ENCODE measurements around the gene IRGM.
"Not testable (repeated sequence)": the region's sequence is repeated elsewhere in the genome, so short reads cannot be mapped to it uniquely, and the experiment has no call there.

The IRGM gene

GRCh38 chr5:150851039-150851438, 4.7 kb downstream of the IRGM start:
- no peak for TF ChIP-seq ZNF274 (IDR thresholded peaks at IDR 0.05; ENCODE audit: low read depth, low read length)
- H3K4me3 ChIP-seq (ENCODE audit: low read length): no peak overlapping the region

DNA sequence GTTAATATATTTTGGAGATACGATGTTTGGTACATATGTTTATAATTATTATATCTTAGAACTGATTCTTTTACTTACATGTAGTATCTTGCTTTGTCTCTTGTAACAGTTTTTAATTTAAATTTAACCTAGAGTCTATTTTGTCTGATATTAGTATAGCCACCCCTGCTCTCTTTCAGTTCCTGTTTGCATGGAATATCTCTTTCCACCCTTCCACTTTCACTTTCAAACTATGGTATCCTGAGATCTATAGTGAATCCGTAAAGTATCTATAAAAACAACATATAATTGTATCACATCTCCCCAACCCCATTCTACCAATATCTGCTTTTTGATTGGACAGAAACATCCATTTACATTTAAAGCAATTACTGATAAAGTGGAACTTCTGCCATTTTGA, 7.2 kb downstream of the IRGM start:
- TF ChIP-seq ZNF274 (IDR thresholded peaks at IDR 0.05; ENCODE audit: low read depth, low read length): no peak
- no peak overlapping the region for H3K4me3 ChIP-seq (ENCODE audit: low read length)

- H3K4me3 ChIP-seq (ENCODE audit: low read length): not testable (repeated sequence)
Measured at GRCh38 chr5:150856700-150857099, 10.4 kb downstream of the IRGM start.

DNA sequence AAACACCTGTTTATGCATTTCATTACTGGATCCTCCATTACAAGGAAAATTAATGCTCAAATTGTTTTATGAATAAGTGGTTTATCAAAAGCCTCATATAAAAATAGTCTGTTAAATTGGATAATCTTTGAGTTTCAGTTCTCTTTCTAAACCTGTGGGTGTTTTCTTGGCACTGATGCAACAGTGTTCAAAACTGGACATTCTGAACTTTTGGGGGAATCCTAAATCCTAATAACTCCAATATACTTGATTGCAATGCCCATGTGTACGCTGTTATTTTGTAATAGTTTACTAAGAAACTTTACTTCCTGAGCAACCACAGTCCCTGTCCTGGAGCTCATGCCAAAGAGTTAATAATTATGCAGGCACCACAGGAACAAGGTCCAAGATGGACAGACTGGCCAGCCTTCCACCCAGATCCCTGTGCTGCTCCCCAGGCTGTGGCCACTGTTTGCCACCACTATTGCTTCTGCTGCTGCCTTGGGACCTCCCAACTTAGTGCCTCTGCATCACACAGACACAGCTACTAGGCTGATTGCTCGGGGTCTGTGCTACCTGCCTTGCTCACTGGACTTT, 14.0 kb downstream of the IRGM start:
- TF ChIP-seq ZNF274 (IDR thresholded peaks at IDR 0.05; ENCODE audit: low read depth, low read length): no peak
- no peak overlapping the region for H3K4me3 ChIP-seq (ENCODE audit: low read length)

DNA sequence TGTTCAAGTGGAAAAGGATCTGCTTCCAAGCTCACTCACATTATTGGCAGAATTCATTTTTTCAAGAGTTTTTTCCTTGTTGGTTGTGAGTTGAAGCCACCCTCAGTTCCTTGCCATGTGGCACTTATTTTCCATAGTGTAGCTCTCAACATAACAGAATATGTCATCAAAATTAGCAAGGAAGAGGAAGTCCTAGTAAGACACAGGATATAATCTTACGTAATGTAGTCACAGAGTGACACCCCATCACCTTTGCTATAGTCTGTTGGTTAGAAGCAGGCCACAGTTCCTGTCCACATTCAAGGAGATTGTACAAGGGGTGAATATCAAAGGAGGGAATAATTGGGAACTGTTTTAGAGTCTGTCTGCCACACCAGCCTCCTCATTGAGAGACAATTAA, 15.7 kb downstream of the IRGM start:
- no peak for TF ChIP-seq ZNF274 (IDR thresholded peaks at IDR 0.05; ENCODE audit: low read depth, low read length)

DNA sequence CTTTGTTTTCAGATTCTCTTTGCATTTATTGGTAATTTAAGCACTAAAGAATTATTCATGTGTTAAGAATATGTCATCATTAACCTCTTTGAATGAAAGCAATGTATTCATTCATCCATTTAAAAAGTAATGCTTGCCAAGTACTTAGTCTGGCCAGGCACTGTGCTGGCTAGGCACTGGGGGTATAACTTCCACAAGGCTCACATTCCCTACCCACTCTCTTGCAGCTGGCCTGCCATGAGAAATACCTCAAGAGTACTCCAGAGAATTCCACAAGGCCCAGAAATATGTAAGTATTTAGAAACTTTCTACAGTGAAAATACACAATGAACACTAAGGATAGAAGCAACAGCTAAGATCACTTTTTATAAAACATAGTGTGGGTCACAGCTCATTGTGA, 33.0 kb downstream of the IRGM start:
- H3K4me3 ChIP-seq (ENCODE audit: low read length): no peak overlapping the region
- TF ChIP-seq ZNF274 (IDR thresholded peaks at IDR 0.05; ENCODE audit: low read depth, low read length): no peak

More for the DNA sequence above, 15.7 kb downstream of the IRGM start:
- H3K4me3 ChIP-seq (ENCODE audit: low read length): no peak overlapping the region

DNA sequence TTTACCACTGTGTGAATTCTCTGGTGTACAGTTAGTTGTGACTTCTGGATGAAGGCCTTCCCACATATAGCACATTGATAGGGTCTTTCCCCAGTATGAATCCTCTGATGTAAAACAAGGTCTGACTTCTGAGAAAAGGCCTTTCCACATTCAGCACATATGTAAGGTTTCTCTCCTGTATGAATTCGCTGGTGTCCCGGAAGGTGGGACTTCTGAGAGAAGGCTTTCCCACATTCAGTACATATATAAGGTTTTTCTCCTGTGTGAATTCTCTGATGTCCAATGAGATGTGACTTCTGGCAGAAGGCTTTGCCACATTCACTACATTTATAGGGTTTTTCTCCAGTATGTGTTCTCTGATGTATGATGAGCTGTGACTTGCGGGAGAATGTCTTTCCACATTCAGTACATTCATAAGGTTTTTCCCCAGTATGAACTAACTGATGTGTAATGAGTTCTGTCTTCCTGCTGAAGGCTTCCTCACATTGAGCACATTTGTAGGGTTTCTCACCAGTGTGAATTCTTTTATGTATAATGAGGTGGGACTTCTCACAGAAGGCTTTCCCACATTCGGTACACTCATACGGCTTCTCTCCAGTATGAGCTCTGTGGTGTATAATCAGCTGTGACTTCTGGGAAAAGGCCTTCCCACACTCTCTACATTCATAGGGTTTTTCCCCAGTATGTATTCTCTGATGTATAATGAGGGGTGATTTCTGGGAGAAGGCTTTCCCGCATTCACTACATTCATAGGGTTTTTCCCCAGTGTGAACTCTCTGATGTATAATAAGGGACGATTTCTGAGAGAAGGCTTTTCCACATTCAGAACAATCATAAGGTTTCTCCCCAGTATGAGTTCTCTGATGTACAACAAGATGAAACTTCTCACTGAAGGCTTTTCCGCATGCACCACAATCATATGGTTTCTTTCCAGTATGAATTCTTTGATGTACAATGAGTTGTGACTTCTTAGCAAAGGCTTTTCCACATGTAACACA, 49.4 kb downstream of the IRGM start:
- no peak overlapping the region for H3K4me3 ChIP-seq (ENCODE audit: low read length)
- TF ChIP-seq ZNF274 (IDR thresholded peaks at IDR 0.05; ENCODE audit: low read depth, low read length): peak; percentile 91

Data from GM08714 (cell line).